GM12891 (cell line): Measurements from ENCODE around the gene UNC5A.

Experiments used
- POLR2A ChIP-seq: IDR thresholded peaks from 2 replicates; pipeline ENCODE4 v1.6.1; 2011; ENCODE audit warnings: low read depth, low read length, control low read depth
- TAF1 ChIP-seq: IDR thresholded peaks from 2 replicates; pipeline ENCODE4 v1.6.1; 2011; ENCODE audit warnings: low read depth, low read length, control low read depth

- TF ChIP-seq POLR2A (no peak), TAF1 (no peak)
Measured at GRCh38 chr5:176865964-176866363, 55.6 kb downstream of the UNC5A start.
